H9 (cell line): Measurements from ENCODE around the gene ACCSL. TPM values are rescaled to one million over a fixed set of nuclear protein-coding genes. Genes with fewer than 3 reads are reported as not detected.

Experiments
- DNase-seq: peaks from one replicate; pipeline ENCODE4 v3.0.0-alpha.2; 2017
- H2AFZ ChIP-seq: one replicate; pipeline ENCODE4 v1.6.1; 2013; ENCODE audit warnings: mild to moderate bottlenecking, low read length, control low read depth, moderate library complexity
- H2AK5ac ChIP-seq: 2 replicates; pipeline ENCODE4 v1.6.1; 2013; ENCODE audit warnings: low read length, control low read depth, mixed read lengths; ENCODE audit not compliant: insufficient read length
- H2BK120ac ChIP-seq: one replicate; pipeline ENCODE4 v1.6.1; 2013; ENCODE audit warnings: low read depth, mild to moderate bottlenecking, low read length, control low read depth, inconsistent platforms; ENCODE audit not compliant: poor library complexity, severe bottlenecking
- H2BK12ac ChIP-seq: 2 replicates; pipeline ENCODE4 v1.6.1; 2013; ENCODE audit warnings: low read length, control low read depth, mixed read lengths, low read depth; ENCODE audit not compliant: insufficient read length
- H2BK15ac ChIP-seq: 2 replicates; pipeline ENCODE4 v1.6.1; 2013; ENCODE audit warnings: low read depth, low read length, control low read depth
- H2BK20ac ChIP-seq: one replicate; pipeline ENCODE4 v1.6.1; 2013; ENCODE audit warnings: low read depth, mild to moderate bottlenecking, low read length, control low read depth, inconsistent platforms; ENCODE audit not compliant: poor library complexity, severe bottlenecking
- H2BK5ac ChIP-seq: 2 replicates; pipeline ENCODE4 v1.6.1; 2013; ENCODE audit warnings: low read length, control low read depth, mixed read lengths; ENCODE audit not compliant: insufficient read length
- H3K14ac ChIP-seq: 2 replicates; pipeline ENCODE4 v1.6.1; 2013; ENCODE audit warnings: low read length, control low read depth; ENCODE audit not compliant: insufficient read depth
- H3K18ac ChIP-seq: 2 replicates; pipeline ENCODE4 v1.6.1; 2013; ENCODE audit warnings: low read depth, mild to moderate bottlenecking, mixed read lengths, low read length, control low read depth; ENCODE audit not compliant: insufficient read length
- H3K23ac ChIP-seq: 2 replicates; pipeline ENCODE4 v1.6.1; 2013; ENCODE audit warnings: low read length, control low read depth, mixed read lengths, low read depth; ENCODE audit not compliant: insufficient read length
- H3K23me2 ChIP-seq: 2 replicates; pipeline ENCODE4 v1.6.1; 2013; ENCODE audit warnings: low read depth, mild to moderate bottlenecking, mixed read lengths, low read length, control low read depth; ENCODE audit not compliant: insufficient read length, poor library complexity, severe bottlenecking
- H3K27ac ChIP-seq: 2 replicates; pipeline ENCODE4 v1.5.1; 2013; ENCODE audit warnings: low read length, control low read depth, mixed read lengths, low read depth; ENCODE audit not compliant: insufficient read length
- H3K27me3 ChIP-seq: 2 replicates; pipeline ENCODE4 v1.6.1; 2013; ENCODE audit warnings: low read length, control low read depth, inconsistent platforms; ENCODE audit not compliant: insufficient read depth
- H3K4ac ChIP-seq: 2 replicates; pipeline ENCODE4 v1.6.1; 2013; ENCODE audit warnings: low read depth, mild to moderate bottlenecking, control low read depth, inconsistent platforms, low read length, moderate library complexity
- H3K4me1 ChIP-seq: 2 replicates; pipeline ENCODE4 v1.6.1; 2013; ENCODE audit warnings: low read length, control low read depth, inconsistent platforms; ENCODE audit not compliant: insufficient read depth
- H3K4me2 ChIP-seq: 2 replicates; pipeline ENCODE4 v1.6.1; 2013; ENCODE audit warnings: low read length, control low read depth, mixed read lengths; ENCODE audit not compliant: insufficient read length, insufficient read depth
- H3K56ac ChIP-seq: 2 replicates; pipeline ENCODE4 v1.6.1; 2013; ENCODE audit warnings: low read depth, mild to moderate bottlenecking, mixed read lengths, low read length, control low read depth; ENCODE audit not compliant: insufficient read length
- H3K79me1 ChIP-seq: 2 replicates; pipeline ENCODE4 v1.6.1; 2013; ENCODE audit warnings: low read depth, mild to moderate bottlenecking, moderate library complexity, low read length, control low read depth, inconsistent platforms; ENCODE audit not compliant: insufficient read depth, poor library complexity, severe bottlenecking
- H3K79me2 ChIP-seq: 2 replicates; pipeline ENCODE4 v1.6.1; 2013; ENCODE audit warnings: low read length, control low read depth, inconsistent platforms; ENCODE audit not compliant: insufficient read depth
- H3K9ac ChIP-seq: 2 replicates; pipeline ENCODE4 v1.6.1; 2013; ENCODE audit warnings: low read length, control low read depth, mixed read lengths; ENCODE audit not compliant: insufficient read length; ENCODE audit errors: extremely low read depth
- H3K9me3 ChIP-seq: one replicate; pipeline ENCODE4 v1.6.1; 2013; ENCODE audit warnings: low read depth, low read length, inconsistent platforms; ENCODE audit not compliant: control insufficient read depth
- H3T11ph ChIP-seq: one replicate; pipeline ENCODE4 v1.6.1; 2013; ENCODE audit warnings: mild to moderate bottlenecking, low read length, control low read depth, inconsistent platforms
- H4K20me1 ChIP-seq: one replicate; pipeline ENCODE4 v1.6.1; 2013; ENCODE audit not compliant: control insufficient read depth, insufficient read length, insufficient read depth
- H4K5ac ChIP-seq: 2 replicates; pipeline ENCODE4 v1.6.1; 2013; ENCODE audit warnings: low read depth, mild to moderate bottlenecking, mixed read lengths, low read length, control low read depth; ENCODE audit not compliant: insufficient read length
- H4K8ac ChIP-seq: replicated peaks from 2 replicates; pipeline ENCODE4 v1.6.1; 2013; ENCODE audit warnings: low read length, control low read depth, mixed read lengths, low read depth; ENCODE audit not compliant: insufficient read length
- H4K91ac ChIP-seq: 2 replicates; pipeline ENCODE4 v1.6.1; 2013; ENCODE audit warnings: low read depth, mild to moderate bottlenecking, moderate library complexity, mixed read lengths, low read length, control low read depth; ENCODE audit not compliant: insufficient read length
- H3K27ac Mint-ChIP-seq, 3 experiments: 2 replicates in 2 of 3; 3 replicates in 1 of 3; pipeline ENCODE4 v1.8.0; 2020 to 2021; ENCODE audit warnings: mixed read lengths in 3 of 3, mild to moderate bottlenecking in 1 of 3, moderate library complexity in 1 of 3
- H3K27me3 Mint-ChIP-seq: 2 replicates; pipeline ENCODE4 v1.8.0; 2021; ENCODE audit warnings: low read depth, mild to moderate bottlenecking, moderate library complexity, mixed read lengths
- H3K36me3 Mint-ChIP-seq, 3 experiments: 2 replicates in 2 of 3; 3 replicates in 1 of 3; pipeline ENCODE4 v1.8.0; 2020 to 2021; ENCODE audit warnings: low read depth in 3 of 3, mixed read lengths in 3 of 3; ENCODE audit not compliant: insufficient read depth in 1 of 3
- H3K4me1 Mint-ChIP-seq, 2 experiments: 2 replicates each; pipeline ENCODE4 v1.8.0; 2020; ENCODE audit warnings: mixed read lengths in 2 of 2
- H3K4me3 Mint-ChIP-seq, 2 experiments: 2 replicates in 1 of 2; 3 replicates in 1 of 2; pipeline ENCODE4 v1.8.0; 2020 to 2021; ENCODE audit warnings: mild to moderate bottlenecking in 2 of 2, mixed read lengths in 2 of 2, moderate library complexity in 1 of 2
- H3K9me3 Mint-ChIP-seq, 2 experiments: 2 replicates in 1 of 2; 3 replicates in 1 of 2; pipeline ENCODE4 v1.8.0; 2020; ENCODE audit warnings: mild to moderate bottlenecking in 2 of 2, mixed read lengths in 2 of 2, moderate library complexity in 1 of 2
- WGBS: extraction: QIAGEN DNeasy Blood & Tissue Kit; methylation state at CpG from one replicate; pipeline ENCODE4 v1.1.7; 2013; ENCODE audit warnings: missing lambda C conversion rate, low lambda C conversion rate, mixed read lengths; ENCODE audit not compliant: insufficient read length; ENCODE audit errors: extremely low coverage; 5-methylcytosine and 5-hydroxymethylcytosine counted together
- total RNA-seq: library from RNA; stranded (reverse); gene quantifications from 2 replicates; pipeline ENCODE4 v1.2.1, GENCODE V29; 2021
- TF ChIP-seq, protein P1 (sequence below): fragments of 200-600 bp; sonication (generic); conservative IDR thresholded peaks from 3 replicates; pipeline ENCODE4 v1.8.0; 2021; ENCODE audit warnings: antibody characterized with exemption, mild to moderate bottlenecking

ACCSL gene
- total RNA-seq, 1 experiment from 2014 or later, result not detected

DNA sequence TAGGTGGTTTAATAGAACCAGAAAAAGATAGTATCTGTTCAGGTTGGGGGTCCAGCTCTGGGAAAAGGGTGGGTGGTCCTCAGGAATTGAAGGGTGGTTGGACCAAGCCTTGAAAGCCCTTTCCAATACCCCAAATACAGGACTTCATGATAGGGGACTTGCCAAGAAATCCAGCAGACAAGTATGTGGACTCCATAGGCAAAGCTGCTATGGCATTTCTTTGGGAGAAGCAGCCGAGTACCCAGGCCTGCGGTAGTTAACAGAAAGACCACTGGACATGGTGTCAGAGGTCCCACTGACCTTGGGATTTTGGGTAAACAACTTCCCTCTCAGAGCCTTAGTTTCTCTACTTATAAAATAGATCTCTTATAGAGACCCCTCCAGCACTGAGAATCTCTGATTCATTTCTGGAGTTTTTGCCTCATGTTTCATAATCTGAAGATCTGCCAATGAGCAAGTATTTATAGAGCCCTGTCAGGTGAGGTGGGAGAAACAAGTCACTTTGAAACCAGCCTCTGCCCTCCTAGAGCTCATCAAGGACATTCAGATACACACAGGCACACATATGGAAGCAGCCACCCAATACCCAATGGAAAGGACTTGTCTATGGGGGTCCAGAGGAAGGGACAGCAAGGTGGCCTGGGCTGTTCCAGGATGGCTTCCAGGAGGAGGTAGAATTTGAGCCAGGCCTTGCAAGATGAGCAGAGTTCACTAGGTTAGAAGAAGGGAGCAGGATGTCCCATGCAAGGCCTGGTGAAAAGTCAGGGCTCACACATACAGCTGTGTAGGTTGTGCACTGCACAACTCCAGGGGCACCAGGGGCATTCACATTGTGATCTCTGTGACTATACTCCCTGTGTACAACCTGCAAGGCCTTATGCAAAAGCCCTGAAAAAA lies 31.0 kb upstream of the ACCSL start:
- no peak overlapping the region for H3K4me2 ChIP-seq
- TF ChIP-seq, protein P1, sequence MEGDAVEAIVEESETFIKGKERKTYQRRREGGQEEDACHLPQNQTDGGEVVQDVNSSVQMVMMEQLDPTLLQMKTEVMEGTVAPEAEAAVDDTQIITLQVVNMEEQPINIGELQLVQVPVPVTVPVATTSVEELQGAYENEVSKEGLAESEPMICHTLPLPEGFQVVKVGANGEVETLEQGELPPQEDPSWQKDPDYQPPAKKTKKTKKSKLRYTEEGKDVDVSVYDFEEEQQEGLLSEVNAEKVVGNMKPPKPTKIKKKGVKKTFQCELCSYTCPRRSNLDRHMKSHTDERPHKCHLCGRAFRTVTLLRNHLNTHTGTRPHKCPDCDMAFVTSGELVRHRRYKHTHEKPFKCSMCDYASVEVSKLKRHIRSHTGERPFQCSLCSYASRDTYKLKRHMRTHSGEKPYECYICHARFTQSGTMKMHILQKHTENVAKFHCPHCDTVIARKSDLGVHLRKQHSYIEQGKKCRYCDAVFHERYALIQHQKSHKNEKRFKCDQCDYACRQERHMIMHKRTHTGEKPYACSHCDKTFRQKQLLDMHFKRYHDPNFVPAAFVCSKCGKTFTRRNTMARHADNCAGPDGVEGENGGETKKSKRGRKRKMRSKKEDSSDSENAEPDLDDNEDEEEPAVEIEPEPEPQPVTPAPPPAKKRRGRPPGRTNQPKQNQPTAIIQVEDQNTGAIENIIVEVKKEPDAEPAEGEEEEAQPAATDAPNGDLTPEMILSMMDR, result no peak

More for the DNA sequence above, 31.0 kb upstream of the ACCSL start:
- Mint-ChIP-seq H3K9me3 (peaks cover under 1 to 2% of the 10 kb centered on the region in 2 experiments; a peak in 2 of 5 replicates), H3K27ac (no peak overlapping the region), H3K27me3 (peaks cover 24% of the 10 kb centered on the region), H3K4me1 (no peaks in the 10 kb centered on the region), H3K36me3 (no peaks in the 10 kb centered on the region; a peak in 1 of 7 replicates), H3K4me3 (no peak overlapping the region)
- no CpG with 5 or more reads among the region's 2 CpGs for WGBS
- H3K4ac ChIP-seq, result no peak overlapping the region
- no peak overlapping the region for H2AK5ac ChIP-seq
- H3K56ac ChIP-seq, result no peak overlapping the region
- no peak overlapping the region for H4K8ac ChIP-seq
- no peak overlapping the region for H3K23ac ChIP-seq
- no peak overlapping the region for H2BK20ac ChIP-seq
- H3K23me2 ChIP-seq, result no peaks in the 10 kb centered on the region
- no peaks in the 10 kb centered on the region for H4K20me1 ChIP-seq
- H2BK120ac ChIP-seq, result no peak overlapping the region
- H3K9ac ChIP-seq, result no peak overlapping the region
- no peak overlapping the region for H3T11ph ChIP-seq
- no peak overlapping the region for H2BK15ac ChIP-seq
- no peaks in the 10 kb centered on the region for H3K79me2 ChIP-seq
- no peak overlapping the region for H2AFZ ChIP-seq
- H3K9me3 ChIP-seq, result no peaks in the 10 kb centered on the region
- no peaks in the 10 kb centered on the region for H3K27me3 ChIP-seq
- no peak overlapping the region for H3K14ac ChIP-seq
- no peaks in the 10 kb centered on the region for H3K79me1 ChIP-seq
- no peak overlapping the region for H3K27ac ChIP-seq
- H2BK12ac ChIP-seq, result no peak overlapping the region
- H4K91ac ChIP-seq, result no peak overlapping the region
- H3K18ac ChIP-seq, result no peak overlapping the region
- DNase-seq, result peak; percentile 10
- H2BK5ac ChIP-seq, result no peak overlapping the region
- H3K4me1 ChIP-seq, result no peaks in the 10 kb centered on the region
- H4K5ac ChIP-seq, result no peak overlapping the region
